H9 (cell line): ENCODE measurements around the gene CAMTA1. TPM values are rescaled to one million over a fixed set of nuclear protein-coding genes. Genes with fewer than 3 reads are reported as not detected.
A peak's percentile ranks its signal among the peaks of the same experiment; 100 is the strongest.

Experiments used
- DNase-seq: peaks from one replicate; pipeline ENCODE4 v3.0.0-alpha.2; 2017
- H2AFZ ChIP-seq: one replicate; pipeline ENCODE4 v1.6.1; 2013; ENCODE audit warnings: mild to moderate bottlenecking, low read length, control low read depth, moderate library complexity
- H2AK5ac ChIP-seq: 2 replicates; pipeline ENCODE4 v1.6.1; 2013; ENCODE audit warnings: low read length, control low read depth, mixed read lengths; ENCODE audit not compliant: insufficient read length
- H2BK120ac ChIP-seq: one replicate; pipeline ENCODE4 v1.6.1; 2013; ENCODE audit warnings: low read depth, mild to moderate bottlenecking, low read length, control low read depth, inconsistent platforms; ENCODE audit not compliant: poor library complexity, severe bottlenecking
- H2BK12ac ChIP-seq: 2 replicates; pipeline ENCODE4 v1.6.1; 2013; ENCODE audit warnings: low read length, control low read depth, mixed read lengths, low read depth; ENCODE audit not compliant: insufficient read length
- H2BK15ac ChIP-seq: 2 replicates; pipeline ENCODE4 v1.6.1; 2013; ENCODE audit warnings: low read depth, low read length, control low read depth
- H2BK20ac ChIP-seq: one replicate; pipeline ENCODE4 v1.6.1; 2013; ENCODE audit warnings: low read depth, mild to moderate bottlenecking, low read length, control low read depth, inconsistent platforms; ENCODE audit not compliant: poor library complexity, severe bottlenecking
- H2BK5ac ChIP-seq: 2 replicates; pipeline ENCODE4 v1.6.1; 2013; ENCODE audit warnings: low read length, control low read depth, mixed read lengths; ENCODE audit not compliant: insufficient read length
- H3K14ac ChIP-seq: 2 replicates; pipeline ENCODE4 v1.6.1; 2013; ENCODE audit warnings: low read length, control low read depth; ENCODE audit not compliant: insufficient read depth
- H3K18ac ChIP-seq: 2 replicates; pipeline ENCODE4 v1.6.1; 2013; ENCODE audit warnings: low read depth, mild to moderate bottlenecking, mixed read lengths, low read length, control low read depth; ENCODE audit not compliant: insufficient read length
- H3K23ac ChIP-seq: 2 replicates; pipeline ENCODE4 v1.6.1; 2013; ENCODE audit warnings: low read length, control low read depth, mixed read lengths, low read depth; ENCODE audit not compliant: insufficient read length
- H3K23me2 ChIP-seq: 2 replicates; pipeline ENCODE4 v1.6.1; 2013; ENCODE audit warnings: low read depth, mild to moderate bottlenecking, mixed read lengths, low read length, control low read depth; ENCODE audit not compliant: insufficient read length, poor library complexity, severe bottlenecking
- H3K27ac ChIP-seq: 2 replicates; pipeline ENCODE4 v1.5.1; 2013; ENCODE audit warnings: low read length, control low read depth, mixed read lengths, low read depth; ENCODE audit not compliant: insufficient read length
- H3K27me3 ChIP-seq: 2 replicates; pipeline ENCODE4 v1.6.1; 2013; ENCODE audit warnings: low read length, control low read depth, inconsistent platforms; ENCODE audit not compliant: insufficient read depth
- H3K4ac ChIP-seq: 2 replicates; pipeline ENCODE4 v1.6.1; 2013; ENCODE audit warnings: low read depth, mild to moderate bottlenecking, control low read depth, inconsistent platforms, low read length, moderate library complexity
- H3K4me1 ChIP-seq: 2 replicates; pipeline ENCODE4 v1.6.1; 2013; ENCODE audit warnings: low read length, control low read depth, inconsistent platforms; ENCODE audit not compliant: insufficient read depth
- H3K4me2 ChIP-seq: 2 replicates; pipeline ENCODE4 v1.6.1; 2013; ENCODE audit warnings: low read length, control low read depth, mixed read lengths; ENCODE audit not compliant: insufficient read length, insufficient read depth
- H3K56ac ChIP-seq: 2 replicates; pipeline ENCODE4 v1.6.1; 2013; ENCODE audit warnings: low read depth, mild to moderate bottlenecking, mixed read lengths, low read length, control low read depth; ENCODE audit not compliant: insufficient read length
- H3K79me1 ChIP-seq: 2 replicates; pipeline ENCODE4 v1.6.1; 2013; ENCODE audit warnings: low read depth, mild to moderate bottlenecking, moderate library complexity, low read length, control low read depth, inconsistent platforms; ENCODE audit not compliant: insufficient read depth, poor library complexity, severe bottlenecking
- H3K79me2 ChIP-seq: 2 replicates; pipeline ENCODE4 v1.6.1; 2013; ENCODE audit warnings: low read length, control low read depth, inconsistent platforms; ENCODE audit not compliant: insufficient read depth
- H3K9ac ChIP-seq: 2 replicates; pipeline ENCODE4 v1.6.1; 2013; ENCODE audit warnings: low read length, control low read depth, mixed read lengths; ENCODE audit not compliant: insufficient read length; ENCODE audit errors: extremely low read depth
- H3K9me3 ChIP-seq: one replicate; pipeline ENCODE4 v1.6.1; 2013; ENCODE audit warnings: low read depth, low read length, inconsistent platforms; ENCODE audit not compliant: control insufficient read depth
- H3T11ph ChIP-seq: one replicate; pipeline ENCODE4 v1.6.1; 2013; ENCODE audit warnings: mild to moderate bottlenecking, low read length, control low read depth, inconsistent platforms
- H4K20me1 ChIP-seq: one replicate; pipeline ENCODE4 v1.6.1; 2013; ENCODE audit not compliant: control insufficient read depth, insufficient read length, insufficient read depth
- H4K5ac ChIP-seq: 2 replicates; pipeline ENCODE4 v1.6.1; 2013; ENCODE audit warnings: low read depth, mild to moderate bottlenecking, mixed read lengths, low read length, control low read depth; ENCODE audit not compliant: insufficient read length
- H4K8ac ChIP-seq: replicated peaks from 2 replicates; pipeline ENCODE4 v1.6.1; 2013; ENCODE audit warnings: low read length, control low read depth, mixed read lengths, low read depth; ENCODE audit not compliant: insufficient read length
- H4K91ac ChIP-seq: 2 replicates; pipeline ENCODE4 v1.6.1; 2013; ENCODE audit warnings: low read depth, mild to moderate bottlenecking, moderate library complexity, mixed read lengths, low read length, control low read depth; ENCODE audit not compliant: insufficient read length
- H3K27ac Mint-ChIP-seq, 3 experiments: 2 replicates in 2 of 3; 3 replicates in 1 of 3; pipeline ENCODE4 v1.8.0; 2020 to 2021; ENCODE audit warnings: mixed read lengths in 3 of 3, mild to moderate bottlenecking in 1 of 3, moderate library complexity in 1 of 3
- H3K27me3 Mint-ChIP-seq: 2 replicates; pipeline ENCODE4 v1.8.0; 2021; ENCODE audit warnings: low read depth, mild to moderate bottlenecking, moderate library complexity, mixed read lengths
- H3K36me3 Mint-ChIP-seq, 3 experiments: 2 replicates in 2 of 3; 3 replicates in 1 of 3; pipeline ENCODE4 v1.8.0; 2020 to 2021; ENCODE audit warnings: low read depth in 3 of 3, mixed read lengths in 3 of 3; ENCODE audit not compliant: insufficient read depth in 1 of 3
- H3K4me1 Mint-ChIP-seq, 2 experiments: 2 replicates each; pipeline ENCODE4 v1.8.0; 2020; ENCODE audit warnings: mixed read lengths in 2 of 2
- H3K4me3 Mint-ChIP-seq, 2 experiments: 2 replicates in 1 of 2; 3 replicates in 1 of 2; pipeline ENCODE4 v1.8.0; 2020 to 2021; ENCODE audit warnings: mild to moderate bottlenecking in 2 of 2, mixed read lengths in 2 of 2, moderate library complexity in 1 of 2
- H3K9me3 Mint-ChIP-seq, 2 experiments: 2 replicates in 1 of 2; 3 replicates in 1 of 2; pipeline ENCODE4 v1.8.0; 2020; ENCODE audit warnings: mild to moderate bottlenecking in 2 of 2, mixed read lengths in 2 of 2, moderate library complexity in 1 of 2
- WGBS: extraction: QIAGEN DNeasy Blood & Tissue Kit; methylation state at CpG from one replicate; pipeline ENCODE4 v1.1.7; 2013; ENCODE audit warnings: missing lambda C conversion rate, low lambda C conversion rate, mixed read lengths; ENCODE audit not compliant: insufficient read length; ENCODE audit errors: extremely low coverage; 5-methylcytosine and 5-hydroxymethylcytosine counted together
- total RNA-seq: library from RNA; stranded (reverse); gene quantifications from 2 replicates; pipeline ENCODE4 v1.2.1, GENCODE V29; 2021
- TF ChIP-seq, protein P1 (sequence below): fragments of 200-600 bp; sonication (generic); conservative IDR thresholded peaks from 3 replicates; pipeline ENCODE4 v1.8.0; 2021; ENCODE audit warnings: antibody characterized with exemption, mild to moderate bottlenecking

CAMTA1 gene
- total RNA-seq, 1 experiment from 2014 or later: 115 TPM

GRCh38 chr1:7293702-7294629 lies 508.7 kb downstream of the CAMTA1 start:
- Histone ChIP-seq H2BK5ac (no peak overlapping the region), H2BK120ac (no peak overlapping the region), H2BK20ac (no peak overlapping the region), H2BK12ac (no peak overlapping the region), H3K79me2 (no peaks in the 10 kb centered on the region), H2AK5ac (no peak overlapping the region), H3K9me3 (no peaks in the 10 kb centered on the region), H3K27me3 (no peaks in the 10 kb centered on the region), H3K4ac (no peak overlapping the region), H2BK15ac (no peak overlapping the region), H3K23ac (no peak overlapping the region), H3K27ac (no peak overlapping the region), H3K9ac (no peak overlapping the region), H3K79me1 (no peaks in the 10 kb centered on the region), H3K4me1 (peaks cover 18% of the 10 kb centered on the region; the same call in 1 of the 2 replicates), H3K4me2 (no peak overlapping the region), H3K14ac (no peak overlapping the region), H4K5ac (no peak overlapping the region), H4K8ac (no peak overlapping the region), H3T11ph (no peak overlapping the region), H3K56ac (no peak overlapping the region), H4K91ac (no peak overlapping the region), H3K23me2 (no peaks in the 10 kb centered on the region), H2AFZ (no peak overlapping the region), H3K18ac (no peak overlapping the region), H4K20me1 (no peaks in the 10 kb centered on the region)
- WGBS: no CpG with 5 or more reads among the region's 16 CpGs
- Mint-ChIP-seq H3K4me1 (peaks cover 47 to 63% of the 10 kb centered on the region in 2 experiments), H3K4me3 (no peak overlapping the region; a peak in 1 of 5 replicates), H3K36me3 (peaks cover 7 to 12% (median 12%) of the 10 kb centered on the region in 3 experiments; a peak in 6 of 7 replicates), H3K27ac (peak overlapping the region in 2 of 3 experiments; percentile 31 to 84; a peak in 3 of 7 replicates), H3K27me3 (peaks cover 6% of the 10 kb centered on the region), H3K9me3 (peaks cover 14 to 16% of the 10 kb centered on the region in 2 experiments)
- peak; percentile 58 for DNase-seq
- TF ChIP-seq, protein P1, sequence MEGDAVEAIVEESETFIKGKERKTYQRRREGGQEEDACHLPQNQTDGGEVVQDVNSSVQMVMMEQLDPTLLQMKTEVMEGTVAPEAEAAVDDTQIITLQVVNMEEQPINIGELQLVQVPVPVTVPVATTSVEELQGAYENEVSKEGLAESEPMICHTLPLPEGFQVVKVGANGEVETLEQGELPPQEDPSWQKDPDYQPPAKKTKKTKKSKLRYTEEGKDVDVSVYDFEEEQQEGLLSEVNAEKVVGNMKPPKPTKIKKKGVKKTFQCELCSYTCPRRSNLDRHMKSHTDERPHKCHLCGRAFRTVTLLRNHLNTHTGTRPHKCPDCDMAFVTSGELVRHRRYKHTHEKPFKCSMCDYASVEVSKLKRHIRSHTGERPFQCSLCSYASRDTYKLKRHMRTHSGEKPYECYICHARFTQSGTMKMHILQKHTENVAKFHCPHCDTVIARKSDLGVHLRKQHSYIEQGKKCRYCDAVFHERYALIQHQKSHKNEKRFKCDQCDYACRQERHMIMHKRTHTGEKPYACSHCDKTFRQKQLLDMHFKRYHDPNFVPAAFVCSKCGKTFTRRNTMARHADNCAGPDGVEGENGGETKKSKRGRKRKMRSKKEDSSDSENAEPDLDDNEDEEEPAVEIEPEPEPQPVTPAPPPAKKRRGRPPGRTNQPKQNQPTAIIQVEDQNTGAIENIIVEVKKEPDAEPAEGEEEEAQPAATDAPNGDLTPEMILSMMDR: no peak
